Stomach (tissue), 9 donors: ENCODE data around the gene MET. TPM values are rescaled to one million over a fixed set of nuclear protein-coding genes. Genes with fewer than 3 reads are reported as not detected.

Experiments
- DNase-seq, 2 donors: peaks; one replicate each; pipeline versions ENCODE4 v3.0.0 to v3.0.0-alpha.2; 2013 to 2019
- H3K27ac ChIP-seq, 5 donors: fragments of 200-600 bp in 4 of 5; sonication (generic) in 4 of 5; one replicate each; pipeline ENCODE4 v1.5.1; 2013 to 2019; ENCODE audit warnings: mild to moderate bottlenecking in 1 of 5, moderate library complexity in 1 of 5
- H3K27me3 ChIP-seq, 3 donors: fragments of 200-600 bp; sonication (generic); one replicate each; pipeline ENCODE4 v1.5.1; 2017 to 2019; ENCODE audit warnings: mixed run types in 1 of 3
- H3K36me3 ChIP-seq, 4 donors: fragments of 200-600 bp; sonication (generic); 1 replicate in 3 of 4; 2 replicates in 1 of 4; pipeline ENCODE4 v1.5.1; 2016 to 2019
- H3K4me1 ChIP-seq, 4 donors: fragments of 200-600 bp; sonication (generic); one replicate each; pipeline ENCODE4 v1.5.1; 2016 to 2019
- H3K4me3 ChIP-seq, 4 donors: fragments of 200-600 bp; sonication (generic) in 3 of 4; one replicate each; pipeline ENCODE4 v1.5.1; 2016 to 2019; ENCODE audit warnings: mild to moderate bottlenecking in 1 of 4
- H3K9me3 ChIP-seq, 4 donors: fragments of 200-600 bp; sonication (generic); one replicate each; pipeline ENCODE4 v1.5.1; 2016 to 2019
- EP300 ChIP-seq: sonication (generic); formaldehyde crosslinking; IDR thresholded peaks from one replicate; pipeline ENCODE4 v1.6.1; 2017; ENCODE audit warnings: antibody characterized with exemption
- POLR2A ChIP-seq, 4 donors: fragments of 450-650 bp; IDR thresholded peaks; one replicate each; pipeline ENCODE4 v1.6.1; 2016; ENCODE audit warnings: antibody characterized with exemption in 4 of 4, control low read depth in 2 of 4, mild to moderate bottlenecking in 1 of 4, moderate library complexity in 1 of 4
- POLR2AphosphoS5 ChIP-seq, 3 donors: sonication (generic); formaldehyde crosslinking; IDR thresholded peaks; one replicate each; pipeline ENCODE4 v1.6.1; 2016; ENCODE audit warnings: antibody characterized with exemption in 3 of 3
- WGBS, 5 donors: extraction: QIAGEN DNeasy Blood & Tissue Kit in 3 of 5; methylation state at CpG; one replicate each; pipeline versions ENCODE4 v1.1.5 to v1.1.7; 2013 to 2018; 5-methylcytosine and 5-hydroxymethylcytosine counted together
- intact Hi-C: fragments of 100-400 bp; cut with DNase I; formaldehyde crosslinking; loops from one replicate; pipeline ENCODE4 v1.15.1; 2023; ENCODE audit warnings: low total_unique reads
- polyA plus RNA-seq, 3 donors: library from polyadenylated mRNA; stranded (reverse); fragments of 200-250 nt; gene quantifications; one replicate each; pipeline ENCODE4 v1.2.3, GENCODE V29; 2013
- total RNA-seq, 5 donors: library from RNA; depleted of rRNA; stranded (reverse); fragments of >200 nt; gene quantifications; one replicate each; pipeline versions ENCODE4 v1.1.0 to v1.2.3, GENCODE V29; 2014 to 2016
- TF ChIP-seq, protein P1 (sequence below), 7 experiments: fragments of 450-650 bp in 4 of 7; fragments of 200-600 bp in 3 of 7; sonication (generic) in 3 of 7; IDR thresholded peaks; one replicate each; pipeline ENCODE4 v1.5.1; 2016 to 2019; ENCODE audit warnings: antibody characterized with exemption in 7 of 7, control low read depth in 2 of 7, mild to moderate bottlenecking in 1 of 7
- donor health status: healthy with polysubstance abuse.
- donor health status: Bipolar disorder and iron deficiency.
- donor health status: healthy.

Gene MET
- total and polyA plus RNA-seq, 8 donors: 0.58 to 36.2 (median 4.3) TPM

DNA sequence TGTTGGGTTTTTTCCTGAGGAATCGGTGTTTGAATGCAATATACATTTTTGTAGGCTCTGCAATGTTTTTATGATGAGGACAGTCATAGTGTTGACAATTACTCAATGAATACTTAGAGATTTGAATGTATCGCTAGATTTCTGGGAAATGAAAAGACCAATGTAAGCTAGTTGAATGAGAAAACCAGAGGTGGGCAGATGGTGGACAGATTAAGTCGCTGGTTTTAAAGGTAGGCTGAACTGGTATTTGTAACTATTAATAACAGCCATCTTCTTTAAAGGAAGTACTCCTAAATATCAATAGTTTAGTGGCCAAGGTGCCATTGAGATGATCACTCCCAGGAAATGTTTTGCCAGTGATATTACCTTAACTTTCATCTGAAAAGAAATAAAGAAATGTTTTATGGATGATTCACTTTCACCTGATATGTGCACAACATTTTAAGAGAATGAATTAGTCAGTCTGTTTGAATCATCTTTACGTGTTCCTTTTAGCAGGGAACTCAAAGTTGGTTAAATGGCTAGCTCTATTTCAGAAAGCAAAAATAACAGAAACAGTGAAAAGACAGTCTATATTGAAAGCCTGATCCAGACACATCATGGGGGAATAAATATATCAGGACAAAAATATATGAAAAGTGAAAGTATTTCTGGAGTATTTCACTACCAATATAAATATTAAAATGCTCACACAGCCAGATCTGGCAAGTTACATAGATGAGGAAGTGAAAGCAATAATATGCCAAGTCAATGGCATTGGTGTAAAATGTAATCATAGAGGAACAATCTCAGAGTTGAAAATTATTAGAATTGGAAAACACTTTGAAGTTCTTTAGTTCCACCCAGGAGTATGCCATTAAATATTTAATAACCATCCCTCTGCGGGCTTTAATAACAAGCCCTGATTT lies 20.7 kb downstream of the MET start:
- no peaks in the 10 kb centered on the region for H3K27me3 ChIP-seq
- no peak overlapping the region for H3K4me3 ChIP-seq
- H3K4me1 ChIP-seq: peaks cover 0 to 13% (median 6%) of the 10 kb centered on the region in 4 donors
- peak overlapping the region in 2 of 5 donors; percentile 5 to 66 for H3K27ac ChIP-seq
- intact Hi-C loops: no loop called here
- TF ChIP-seq, protein P1, sequence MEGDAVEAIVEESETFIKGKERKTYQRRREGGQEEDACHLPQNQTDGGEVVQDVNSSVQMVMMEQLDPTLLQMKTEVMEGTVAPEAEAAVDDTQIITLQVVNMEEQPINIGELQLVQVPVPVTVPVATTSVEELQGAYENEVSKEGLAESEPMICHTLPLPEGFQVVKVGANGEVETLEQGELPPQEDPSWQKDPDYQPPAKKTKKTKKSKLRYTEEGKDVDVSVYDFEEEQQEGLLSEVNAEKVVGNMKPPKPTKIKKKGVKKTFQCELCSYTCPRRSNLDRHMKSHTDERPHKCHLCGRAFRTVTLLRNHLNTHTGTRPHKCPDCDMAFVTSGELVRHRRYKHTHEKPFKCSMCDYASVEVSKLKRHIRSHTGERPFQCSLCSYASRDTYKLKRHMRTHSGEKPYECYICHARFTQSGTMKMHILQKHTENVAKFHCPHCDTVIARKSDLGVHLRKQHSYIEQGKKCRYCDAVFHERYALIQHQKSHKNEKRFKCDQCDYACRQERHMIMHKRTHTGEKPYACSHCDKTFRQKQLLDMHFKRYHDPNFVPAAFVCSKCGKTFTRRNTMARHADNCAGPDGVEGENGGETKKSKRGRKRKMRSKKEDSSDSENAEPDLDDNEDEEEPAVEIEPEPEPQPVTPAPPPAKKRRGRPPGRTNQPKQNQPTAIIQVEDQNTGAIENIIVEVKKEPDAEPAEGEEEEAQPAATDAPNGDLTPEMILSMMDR (IDR thresholded peaks at IDR 0.05): no peak
- TF ChIP-seq EP300 (no peak), POLR2AphosphoS5 (IDR thresholded peaks at IDR 0.05) (no peak), POLR2A (IDR thresholded peaks at IDR 0.05) (no peak)
- H3K36me3 ChIP-seq: peaks cover 0 to 4% (median 0%) of the 10 kb centered on the region in 4 donors
- WGBS, 5 donors: 84 to 90% (median 87%) methylated on average over 5 of the region's 5 CpGs
- no peak for DNase-seq
- H3K9me3 ChIP-seq: no peaks in the 10 kb centered on the region

DNA sequence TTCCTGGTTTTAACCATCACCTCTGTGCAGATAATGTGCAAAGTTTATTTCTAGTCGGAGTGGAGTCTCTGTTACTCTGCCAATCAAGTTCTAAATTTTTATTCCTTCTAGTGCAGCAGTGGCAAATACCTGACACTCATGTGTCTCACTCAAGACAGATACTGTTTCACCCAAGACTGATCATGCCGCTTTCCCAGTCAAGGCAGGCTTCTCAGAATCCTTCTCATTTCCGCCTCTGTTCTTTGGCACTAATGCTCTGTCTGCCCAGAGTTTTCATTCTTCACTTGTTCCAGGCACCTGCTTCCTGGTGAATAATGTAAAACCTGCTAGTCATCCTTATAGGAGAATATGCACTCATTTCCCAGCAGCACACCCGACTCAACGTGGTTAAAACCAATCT lies 24.7 kb downstream of the MET start:
- Histone ChIP-seq H3K4me1 (peaks cover 0 to 6% (median 3%) of the 10 kb centered on the region in 4 donors), H3K36me3 (peaks cover 0 to 10% (median 4%) of the 10 kb centered on the region in 4 donors), H3K9me3 (no peaks in the 10 kb centered on the region), H3K27ac (no peak overlapping the region), H3K4me3 (no peak overlapping the region), H3K27me3 (no peaks in the 10 kb centered on the region)
- 57 to 86% (median 74%) methylated on average over 5 of the region's 5 CpGs for WGBS, 5 donors
- DNase-seq: no peak
- TF ChIP-seq POLR2A (IDR thresholded peaks at IDR 0.05) (no peak), EP300 (no peak), POLR2AphosphoS5 (IDR thresholded peaks at IDR 0.05) (no peak)
- TF ChIP-seq, protein P1 (IDR thresholded peaks at IDR 0.05): no peak
- intact Hi-C loops: no loop called here

DNA sequence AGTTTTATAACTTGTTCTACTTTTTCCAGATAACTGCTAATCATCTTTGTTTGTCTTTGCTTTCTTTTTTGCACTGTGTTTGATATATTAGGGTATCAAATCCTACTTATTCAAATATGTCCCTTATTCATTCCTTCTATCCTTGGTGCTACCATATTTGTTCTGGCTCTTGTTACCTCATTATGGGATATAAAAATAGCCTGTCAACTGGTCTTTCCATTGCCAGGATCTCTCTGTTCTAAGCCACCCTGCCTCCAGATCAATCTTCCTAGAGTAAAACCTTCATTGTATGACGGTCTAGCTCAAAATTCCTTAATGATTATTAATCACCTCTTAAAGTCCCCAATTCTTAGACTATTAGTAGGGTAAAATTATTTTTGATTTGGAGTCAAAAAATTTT lies 25.2 kb downstream of the MET start:
- no peak overlapping the region for H3K27ac ChIP-seq
- H3K4me1 ChIP-seq: peaks cover 0 to 6% (median 3%) of the 10 kb centered on the region in 4 donors
- H3K9me3 ChIP-seq: no peaks in the 10 kb centered on the region
- peaks cover 0 to 10% (median 4%) of the 10 kb centered on the region in 4 donors for H3K36me3 ChIP-seq
- TF ChIP-seq EP300 (no peak), POLR2AphosphoS5 (IDR thresholded peaks at IDR 0.05) (no peak), POLR2A (IDR thresholded peaks at IDR 0.05) (no peak)
- TF ChIP-seq, protein P1 (IDR thresholded peaks at IDR 0.05): no peak
- intact Hi-C loops: no loop called here
- H3K27me3 ChIP-seq: no peaks in the 10 kb centered on the region
- 87 to 99% (median 95%) methylated on average over 1 of the region's 1 CpG for WGBS, 5 donors
- H3K4me3 ChIP-seq: no peak overlapping the region
- no peak for DNase-seq

DNA sequence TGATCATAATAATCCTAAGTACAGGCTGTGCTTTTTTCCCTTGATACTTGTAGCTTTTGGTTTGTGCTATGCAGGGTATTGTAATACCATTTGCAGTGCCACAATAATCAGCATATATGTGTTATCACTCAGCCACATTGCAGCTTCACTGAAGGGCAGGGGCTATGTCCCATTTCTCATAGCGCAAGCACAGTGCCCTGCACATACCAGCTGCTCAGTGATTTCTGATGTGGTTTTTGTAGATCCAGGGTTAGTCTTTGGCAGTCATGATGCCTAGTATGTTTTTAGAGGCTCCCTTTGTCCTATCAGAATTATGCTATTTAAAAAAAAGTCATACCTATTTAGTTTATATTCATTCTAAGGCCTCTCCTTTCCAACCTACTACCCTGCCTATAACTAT lies 25.8 kb downstream of the MET start:
- Histone ChIP-seq H3K36me3 (peaks cover 0 to 10% (median 4%) of the 10 kb centered on the region in 4 donors), H3K9me3 (no peaks in the 10 kb centered on the region), H3K4me3 (no peak overlapping the region), H3K27me3 (no peaks in the 10 kb centered on the region), H3K4me1 (peaks cover 0 to 6% (median 3%) of the 10 kb centered on the region in 4 donors), H3K27ac (no peak overlapping the region)
- TF ChIP-seq POLR2AphosphoS5 (IDR thresholded peaks at IDR 0.05) (no peak), EP300 (no peak), POLR2A (IDR thresholded peaks at IDR 0.05) (no peak)
- TF ChIP-seq, protein P1 (IDR thresholded peaks at IDR 0.05): no peak
- intact Hi-C loops: no loop called here
- DNase-seq: no peak
- WGBS, 5 donors: 95 to 100% (median 98%) methylated on average over 1 of the region's 1 CpG
